K562 (cell line): ENCODE results near the gene STYXL1. TPM values are rescaled to one million over a fixed set of nuclear protein-coding genes. Genes with fewer than 3 reads are reported as not detected.

ENCODE experiments used
- ATAC-seq: fragments of 200-7000 bp; cut with Tn5 transposase; 3 replicates; pipeline ENCODE4 v1.9.1; 2020; ENCODE audit warnings: moderate library complexity
- BruUV-seq: library from RNA; stranded (reverse); fragments of 400-500 nt; replicated peaks from 2 replicates; lab custom pipeline; 2021; lab: Mats Ljungman, UMichigan
- CTCF ChIA-PET: fragments of 300-600 bp; formaldehyde crosslinking; extraction: SDS; loops from one replicate; lab custom pipeline; 2021; ENCODE audit warnings: low intra/inter-chr PET ratio; lab: Yijun Ruan, JAX
- POLR2A ChIA-PET: fragments of 300-600, 350-650 bp; sonication (Branson Sonifier 250); formaldehyde crosslinking; extraction: SDS; loops from one replicate; lab custom pipeline; 2021; ENCODE audit warnings: antibody characterized with exemption, inconsistent platforms; lab: Yijun Ruan, JAX
- DNase-seq, 4 experiments: peaks; one replicate each; pipeline versions ENCODE4 v3.0.0 to v3.0.0-alpha.2; 2011 to 2018; ENCODE audit warnings: low spot score in 3 of 4, mixed read lengths in 3 of 4; ENCODE audit errors: extremely low read depth in 1 of 4
- FAIRE-seq: peaks from 2 replicates; lab custom pipeline; 2011; peaks lifted over from hg19 to GRCh38; lab: Jason Lieb, UNC
- H2AFZ ChIP-seq: 2 replicates; pipeline ENCODE4 v1.6.0; 2011; ENCODE audit warnings: low read depth, low read length, control low read depth, inconsistent platforms
- H3K27ac ChIP-seq: fragments of 200-600 bp; 3 replicates; pipeline ENCODE4 v1.8.0; 2011; ENCODE audit warnings: low read depth, mild to moderate bottlenecking, control low read depth, inconsistent platforms, low read length, moderate library complexity, mixed read lengths; ENCODE audit errors: extremely low read depth
- H3K27me3 ChIP-seq, 2 experiments: fragments of 300-600 bp in 1 of 2; 2 replicates in 1 of 2; 3 replicates in 1 of 2; pipeline versions ENCODE4 v1.6.0 to v1.8.0; 2011; ENCODE audit warnings: inconsistent platforms in 2 of 2, low read length in 2 of 2, mild to moderate bottlenecking in 1 of 2, mixed read lengths in 1 of 2, moderate library complexity in 1 of 2; ENCODE audit not compliant: control insufficient read depth in 2 of 2, insufficient read depth in 2 of 2
- H3K36me3 ChIP-seq: fragments of 300-600 bp; 3 replicates; pipeline ENCODE4 v1.8.0; 2011; ENCODE audit warnings: mild to moderate bottlenecking, low read length, inconsistent platforms; ENCODE audit not compliant: control insufficient read depth, insufficient read depth
- H3K4me1 ChIP-seq, 2 experiments: fragments of 200-600 bp in 1 of 2; replicated peaks in 1 of 2; 2 replicates in 1 of 2; 3 replicates in 1 of 2; pipeline versions ENCODE4 v1.5.1 to v1.8.0; 2011; ENCODE audit warnings: inconsistent platforms in 2 of 2, low read length in 2 of 2, mild to moderate bottlenecking in 1 of 2, mixed read lengths in 1 of 2, moderate library complexity in 1 of 2; ENCODE audit not compliant: control insufficient read depth in 2 of 2, insufficient read depth in 2 of 2
- H3K4me2 ChIP-seq: 2 replicates; pipeline ENCODE4 v1.6.1; 2011; ENCODE audit warnings: low read length, control low read depth, inconsistent platforms, mixed read lengths; ENCODE audit not compliant: insufficient read depth
- H3K4me3 ChIP-seq: fragments of 200-600 bp; sonication (generic), shearing (Covaris generic); 2 replicates; pipeline ENCODE4 v1.5.1; 2016; ENCODE audit warnings: control low read depth, inconsistent platforms
- H3K79me2 ChIP-seq: fragments of 200-600 bp; 3 replicates; pipeline ENCODE4 v1.8.0; 2011; ENCODE audit warnings: low read length, inconsistent platforms; ENCODE audit not compliant: control insufficient read depth, insufficient read depth
- H3K9ac ChIP-seq, 2 experiments: 2 replicates each; pipeline versions ENCODE4 v1.6.0 to v1.6.1; 2011; ENCODE audit warnings: low read depth in 2 of 2, low read length in 2 of 2, control low read depth in 1 of 2, inconsistent platforms in 1 of 2, mild to moderate bottlenecking in 1 of 2, mixed read lengths in 1 of 2; ENCODE audit not compliant: insufficient read depth in 1 of 2
- H3K9me1 ChIP-seq: one replicate; pipeline ENCODE4 v1.6.0; 2011; ENCODE audit warnings: inconsistent platforms, mild to moderate bottlenecking, low read length, moderate library complexity; ENCODE audit not compliant: control insufficient read depth, insufficient read depth
- H3K9me3 ChIP-seq: replicated peaks from 2 replicates; pipeline ENCODE4 v1.5.1; 2011; ENCODE audit warnings: low read depth, low read length, inconsistent platforms; ENCODE audit not compliant: control insufficient read depth, insufficient read depth
- H4K20me1 ChIP-seq: replicated peaks from 2 replicates; pipeline ENCODE4 v1.6.1; 2011; ENCODE audit warnings: low read length, inconsistent platforms, mixed read lengths; ENCODE audit not compliant: control insufficient read depth, insufficient read depth
- CBX1 ChIP-seq: sonication (generic); IDR thresholded peaks from 2 replicates; pipeline ENCODE4 v1.6.1; 2016; ENCODE audit warnings: antibody characterized with exemption, low read depth, mild to moderate bottlenecking
- E2F3 ChIP-seq: fragments of 250-450 bp; sonication (Bioruptor Pico); IDR thresholded peaks from 2 replicates; pipeline ENCODE4 v1.4.0; 2020; ENCODE audit warnings: mild to moderate bottlenecking
- HINFP ChIP-seq: fragments of 450-650 bp; conservative IDR thresholded peaks from 2 replicates; pipeline ENCODE4 v1.6.1; 2016; ENCODE audit warnings: missing genetic modification characterization, low read depth, mild to moderate bottlenecking, control low read depth, missing compliant biosample characterization
- MCM7 ChIP-seq, 2 experiments: fragments of 450-650 bp; IDR thresholded peaks; 2 replicates each; pipeline ENCODE4 v1.6.1; 2016 to 2018
- NFIC ChIP-seq: fragments of 450-650 bp; IDR thresholded peaks from 2 replicates; pipeline ENCODE4 v1.6.1; 2017; ENCODE audit warnings: mild to moderate bottlenecking, inconsistent platforms
- PTBP1 ChIP-seq: fragments of 200-400 bp; formaldehyde crosslinking; IDR thresholded peaks from 2 replicates; pipeline ENCODE4 v1.6.1; 2017; ENCODE audit warnings: low read depth, low read length
- RBFOX2 ChIP-seq: fragments of 200-400 bp; formaldehyde crosslinking; IDR thresholded peaks from 2 replicates; pipeline ENCODE4 v1.6.1; 2017; ENCODE audit warnings: low read depth, mild to moderate bottlenecking, low read length, moderate library complexity
- ZNF449 ChIP-seq: fragments of 250-450 bp; sonication (Bioruptor Pico); IDR thresholded peaks from 2 replicates; pipeline ENCODE4 v1.8.0; 2022; ENCODE audit warnings: moderate library complexity, mild to moderate bottlenecking, inconsistent platforms
- ZNF507 ChIP-seq: conservative IDR thresholded peaks from 2 replicates; pipeline ENCODE4 v1.6.1; 2017; ENCODE audit warnings: missing genetic modification characterization, missing compliant biosample characterization
- ZNF699 ChIP-seq: fragments of 250-450 bp; sonication (Bioruptor Pico); IDR thresholded peaks from 2 replicates; pipeline ENCODE4 v1.8.0; 2021; ENCODE audit warnings: mild to moderate bottlenecking, moderate library complexity; ENCODE audit not compliant: insufficient replicate concordance
- WGBS: fragments of 100-300 bp; shearing (Covaris generic); methylation state at CpG from one replicate; pipeline ENCODE4 v1.1.6; 2016; ENCODE audit warnings: low coverage, mixed read lengths; ENCODE audit not compliant: insufficient coverage; ENCODE audit errors: missing lambda C conversion rate; 5-methylcytosine and 5-hydroxymethylcytosine counted together
- in situ Hi-C: fragments of 300-500 bp; cut with MboI; formaldehyde crosslinking; loops from 4 replicates; pipeline ENCODE4 v1.15.0; 2018; ENCODE audit warnings: inconsistent platforms, mixed read lengths
- intact Hi-C: fragments of 100-400 bp; cut with micrococcal nuclease; formaldehyde crosslinking; loops from 2 replicates; pipeline ENCODE4 v1.14.2; 2022
- polyA plus RNA-seq, 8 experiments: library from polyadenylated mRNA; depleted of rRNA in 4 of 8; stranded (reverse) in 5 of 8; unstranded in 3 of 8; fragments of >200 nt; fragmentation: Nextera tagmentation in 2 of 8; fragmentation: Illumina TruSeq in 1 of 8; extraction: Ambion mirVana in 2 of 8; extraction: Trizol in 1 of 8; gene quantifications; 2 replicates each; pipeline versions ENCODE4 v1.2.1 to v1.2.3, GENCODE V29; 2011 to 2014; ENCODE audit warnings: inconsistent platforms in 1 of 8, missing spikeins in 1 of 8
- total RNA-seq, 7 experiments: library from RNA; depleted of rRNA in 6 of 7; stranded (reverse); fragments of >200 nt in 6 of 7; fragmentation: Illumina TruSeq in 2 of 7; extraction: Trizol in 2 of 7; gene quantifications; 2 replicates each; pipeline versions ENCODE4 v1.2.1 to v1.2.3, GENCODE V29; 2011 to 2021; ENCODE audit warnings: low replicate concordance in 1 of 7

STYXL1 gene
- total and polyA plus RNA-seq, 9 of the 15 experiments (the other 6 are each of a cell fraction or from before 2014, with no cell fraction given), result 36.5 to 97.2 (median 49.9) TPM

- intact Hi-C loops (no loop called here), in situ Hi-C loops (no loop called here)
- ATAC-seq (no peak), DNase-seq (no peak), FAIRE-seq (no peak)
- TF ChIP-seq PTBP1 (no peak), ZNF449 (CRISPR knock-in tag) (no peak), E2F3 (CRISPR knock-in tag) (no peak), HINFP (tag) (no peak), ZNF699 (CRISPR knock-in tag) (no peak), ZNF507 (no peak), CBX1 (no peak), RBFOX2 (no peak), NFIC (no peak), MCM7 (IDR thresholded peaks at IDR 0.05) (no peak)
- CTCF ChIA-PET, result no interaction called here
- no peaks in the 10 kb centered on the region for H3K4me1 ChIP-seq
- POLR2A ChIA-PET, result interaction anchor here (0.6 kb wide), 2 partner anchors 41 to 144 kb away, joined by 4 read pairs; no protein-coding TSS in a partner anchor
- no peak overlapping the region for H3K4me3 ChIP-seq
- H3K79me2 ChIP-seq, result no peaks in the 10 kb centered on the region
- no peaks in the 10 kb centered on the region for H3K9me1 ChIP-seq
- no peaks in the 10 kb centered on the region for H4K20me1 ChIP-seq
- no TSS peak for BruUV-seq
- peaks cover 15 to 28% of the 10 kb centered on the region in 2 experiments for H3K27me3 ChIP-seq
- no peaks in the 10 kb centered on the region for H3K9me3 ChIP-seq
- no peaks in the 10 kb centered on the region for H3K36me3 ChIP-seq
- 20% methylated on average over 5 of the region's 5 CpGs for WGBS
- H3K9ac ChIP-seq, result no peak overlapping the region
- no peak overlapping the region for H3K27ac ChIP-seq
- no peak overlapping the region for H3K4me2 ChIP-seq
- no peak overlapping the region for H2AFZ ChIP-seq
Observed at GRCh38 chr7:76091506-76091905, 43.7 kb upstream of the STYXL1 start.
